KMS-11 (cell line): ENCODE data around the gene BATF2.
A peak's percentile ranks its signal among the peaks of the same experiment; 100 is the strongest.

ENCODE experiments used
- H2AFZ ChIP-seq: fragments of 200-600 bp; sonication (generic); 2 replicates; pipeline ENCODE4 v1.6.1; 2016; ENCODE audit warnings: antibody characterized with exemption, mixed run types, low read depth
- H3K27ac ChIP-seq: fragments of 200-600 bp; sonication (generic); 2 replicates; pipeline ENCODE4 v1.6.1; 2016; ENCODE audit warnings: mild to moderate bottlenecking, mixed run types
- H3K27me3 ChIP-seq: fragments of 200-600 bp; sonication (generic); 2 replicates; pipeline ENCODE4 v1.6.1; 2017; ENCODE audit warnings: mild to moderate bottlenecking, low read depth, mixed run types, moderate library complexity; ENCODE audit not compliant: insufficient read depth
- H3K36me3 ChIP-seq: fragments of 200-600 bp; sonication (generic); 2 replicates; pipeline ENCODE4 v1.6.1; 2017; ENCODE audit warnings: mild to moderate bottlenecking, mixed run types; ENCODE audit not compliant: insufficient read depth
- H3K4me1 ChIP-seq: fragments of 200-600 bp; sonication (generic); 2 replicates; pipeline ENCODE4 v1.6.1; 2016; ENCODE audit warnings: mild to moderate bottlenecking, low read depth, mixed run types; ENCODE audit not compliant: poor library complexity, severe bottlenecking
- H3K4me2 ChIP-seq: fragments of 200-600 bp; sonication (generic); 2 replicates; pipeline ENCODE4 v1.7.0; 2016; ENCODE audit warnings: mild to moderate bottlenecking, mixed run types
- H3K4me3 ChIP-seq: fragments of 200-600 bp; sonication (generic); IDR thresholded peaks from 2 replicates; pipeline ENCODE4 v1.6.1; 2017; ENCODE audit warnings: low read depth, low read length, mixed read lengths; ENCODE audit not compliant: insufficient read depth
- H3K79me2 ChIP-seq: fragments of 200-600 bp; sonication (generic); 2 replicates; pipeline ENCODE4 v1.6.1; 2016; ENCODE audit warnings: low read depth, mixed run types; ENCODE audit not compliant: insufficient read depth
- H3K9ac ChIP-seq: fragments of 200-600 bp; sonication (generic); 2 replicates; pipeline ENCODE4 v1.6.1; 2016; ENCODE audit warnings: mild to moderate bottlenecking, mixed run types
- H4K20me1 ChIP-seq: fragments of 200-600 bp; sonication (generic); 2 replicates; pipeline ENCODE4 v1.6.1; 2016; ENCODE audit warnings: mild to moderate bottlenecking, mixed run types; ENCODE audit not compliant: insufficient read depth
- TF ChIP-seq, protein P1 (sequence below): fragments of 200-600 bp; sonication (generic); conservative IDR thresholded peaks from 2 replicates; pipeline ENCODE4 v1.6.1; 2017; ENCODE audit warnings: low read depth, mild to moderate bottlenecking, antibody characterized with exemption, low read length, moderate library complexity, mixed read lengths

The BATF2 gene

DNA sequence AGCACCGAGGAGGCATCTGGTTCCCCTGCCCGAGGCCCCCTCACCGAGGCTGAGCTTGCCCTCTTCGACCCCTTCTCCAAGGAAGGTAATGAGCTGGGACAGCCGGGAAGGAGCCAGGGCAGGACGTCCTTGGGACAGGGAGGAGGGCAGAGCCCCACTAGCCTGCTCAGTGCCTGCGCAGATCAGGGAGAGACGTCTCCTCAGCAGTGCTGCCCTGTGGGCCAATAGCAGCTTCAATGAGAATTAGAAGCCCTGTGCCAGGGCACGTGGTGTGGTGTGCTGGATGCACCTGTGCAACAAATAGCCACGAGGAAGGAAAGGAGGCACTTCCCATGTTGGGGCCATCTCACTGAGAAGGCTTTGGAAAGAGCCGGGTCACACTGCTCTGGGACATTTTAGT lies 38.8 kb upstream of the BATF2 start:
- Histone ChIP-seq H3K9ac (no peak overlapping the region), H3K27ac (no peak overlapping the region), H2AFZ (no peak overlapping the region), H3K4me1 (peaks cover 10% of the 10 kb centered on the region), H3K4me2 (no peak overlapping the region), H3K36me3 (no peaks in the 10 kb centered on the region), H4K20me1 (no peaks in the 10 kb centered on the region), H3K27me3 (no peaks in the 10 kb centered on the region), H3K79me2 (no peaks in the 10 kb centered on the region), H3K4me3 (no peak overlapping the region)
- TF ChIP-seq, protein P1, sequence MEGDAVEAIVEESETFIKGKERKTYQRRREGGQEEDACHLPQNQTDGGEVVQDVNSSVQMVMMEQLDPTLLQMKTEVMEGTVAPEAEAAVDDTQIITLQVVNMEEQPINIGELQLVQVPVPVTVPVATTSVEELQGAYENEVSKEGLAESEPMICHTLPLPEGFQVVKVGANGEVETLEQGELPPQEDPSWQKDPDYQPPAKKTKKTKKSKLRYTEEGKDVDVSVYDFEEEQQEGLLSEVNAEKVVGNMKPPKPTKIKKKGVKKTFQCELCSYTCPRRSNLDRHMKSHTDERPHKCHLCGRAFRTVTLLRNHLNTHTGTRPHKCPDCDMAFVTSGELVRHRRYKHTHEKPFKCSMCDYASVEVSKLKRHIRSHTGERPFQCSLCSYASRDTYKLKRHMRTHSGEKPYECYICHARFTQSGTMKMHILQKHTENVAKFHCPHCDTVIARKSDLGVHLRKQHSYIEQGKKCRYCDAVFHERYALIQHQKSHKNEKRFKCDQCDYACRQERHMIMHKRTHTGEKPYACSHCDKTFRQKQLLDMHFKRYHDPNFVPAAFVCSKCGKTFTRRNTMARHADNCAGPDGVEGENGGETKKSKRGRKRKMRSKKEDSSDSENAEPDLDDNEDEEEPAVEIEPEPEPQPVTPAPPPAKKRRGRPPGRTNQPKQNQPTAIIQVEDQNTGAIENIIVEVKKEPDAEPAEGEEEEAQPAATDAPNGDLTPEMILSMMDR: no peak

DNA sequence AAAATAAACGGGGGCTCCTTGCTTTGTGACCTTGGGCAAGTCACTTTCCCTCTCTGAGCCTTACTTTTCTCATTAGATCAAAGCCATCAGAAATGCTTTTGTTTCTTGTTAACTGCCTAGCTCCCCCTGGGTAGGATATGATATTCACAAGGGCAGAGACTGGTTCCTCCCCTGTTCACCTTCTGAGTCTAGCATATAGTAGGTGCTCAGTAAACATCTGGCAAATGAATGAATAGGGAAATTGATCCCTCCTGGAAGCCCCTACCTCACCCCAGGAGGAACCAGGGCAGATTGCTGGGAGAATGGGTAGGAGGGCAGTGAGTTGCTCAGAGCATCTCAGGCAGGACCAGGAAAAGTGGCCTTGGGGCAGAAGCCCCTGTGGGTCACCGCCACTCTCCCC lies 37.7 kb upstream of the BATF2 start:
- Histone ChIP-seq H3K27me3 (no peaks in the 10 kb centered on the region), H2AFZ (no peak overlapping the region), H3K4me1 (no peaks in the 10 kb centered on the region), H3K4me2 (no peak overlapping the region), H3K36me3 (no peaks in the 10 kb centered on the region), H3K79me2 (no peaks in the 10 kb centered on the region), H4K20me1 (no peaks in the 10 kb centered on the region), H3K9ac (no peak overlapping the region), H3K27ac (no peak overlapping the region), H3K4me3 (no peak overlapping the region)
- TF ChIP-seq, protein P1: no peak

DNA sequence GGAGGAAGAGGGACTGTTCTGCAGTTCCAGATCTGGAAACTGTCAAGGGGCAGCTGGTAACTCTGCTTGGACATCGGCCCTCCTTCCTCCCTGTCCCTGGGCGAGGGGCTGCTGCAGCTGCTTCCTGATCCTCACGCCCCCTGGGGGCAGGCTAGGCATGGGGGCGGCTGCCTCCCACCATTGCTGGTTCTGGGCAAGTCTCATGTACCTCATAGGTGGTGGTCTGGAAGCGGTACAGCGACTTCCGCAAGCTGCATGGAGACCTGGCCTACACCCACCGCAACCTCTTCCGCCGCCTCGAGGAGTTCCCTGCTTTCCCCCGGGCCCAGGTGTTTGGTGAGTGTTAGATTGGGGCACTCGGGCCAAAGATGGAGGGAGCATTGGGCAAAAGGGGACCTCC lies 35.4 kb upstream of the BATF2 start:
- Histone ChIP-seq H4K20me1 (no peaks in the 10 kb centered on the region), H3K36me3 (no peaks in the 10 kb centered on the region), H3K4me1 (peaks cover 11% of the 10 kb centered on the region), H3K4me3 (no peak overlapping the region), H3K27ac (no peak overlapping the region), H3K4me2 (no peak overlapping the region), H3K27me3 (no peaks in the 10 kb centered on the region), H2AFZ (no peak overlapping the region), H3K9ac (no peak overlapping the region), H3K79me2 (no peaks in the 10 kb centered on the region)
- TF ChIP-seq, protein P1: no peak

DNA sequence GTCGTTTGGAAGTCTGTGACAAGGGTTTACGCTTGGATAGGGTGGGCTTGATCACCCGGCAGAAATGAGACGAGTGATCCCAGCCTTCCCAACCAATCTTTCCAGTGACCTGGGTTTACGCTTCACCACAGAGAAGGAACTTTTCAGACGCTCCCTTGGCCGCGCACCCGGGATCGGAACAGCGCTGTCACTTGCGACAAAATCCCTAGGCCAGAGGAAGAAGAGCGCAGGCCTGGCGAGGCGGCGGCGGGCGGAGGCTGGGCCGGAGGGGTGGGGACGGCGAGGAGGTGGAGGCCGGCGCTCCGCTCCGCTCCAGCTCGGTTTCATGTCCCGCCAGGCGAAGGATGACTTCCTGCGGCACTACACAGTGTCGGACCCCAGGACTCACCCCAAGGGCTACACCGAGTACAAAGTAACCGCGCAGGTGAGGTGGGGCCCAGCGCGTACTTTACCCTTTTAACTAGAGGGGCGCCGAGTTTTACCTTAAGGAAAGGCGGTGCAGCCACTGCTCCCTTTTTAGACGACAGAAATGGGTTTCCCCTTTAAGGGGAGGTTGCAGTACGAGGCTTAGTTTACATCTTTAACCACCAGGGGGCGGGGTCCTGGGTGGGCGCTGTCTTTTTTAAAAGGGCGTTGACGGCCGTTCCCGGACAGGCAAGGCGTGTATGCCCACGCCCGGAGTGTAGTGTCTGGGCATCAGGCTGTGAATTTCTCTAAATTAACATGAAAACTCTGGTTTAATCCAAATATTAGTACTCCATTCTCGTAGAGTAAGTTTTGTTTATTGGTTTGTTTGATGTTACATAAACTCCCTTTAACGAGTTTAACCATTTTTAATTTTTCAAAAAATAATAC lies 30.7 kb upstream of the BATF2 start, which contains the start of gene SNX15:
Gene SNX15 (plus strand): TSS at position 227 of the 855 bp plus-strand sequence. CDS start 99 bp downstream, at position 326.
- TF ChIP-seq, protein P1: peak; percentile 74

More for the DNA sequence above, 30.7 kb upstream of the BATF2 start, which contains the start of gene SNX15:
- Histone ChIP-seq H3K27ac (peak within 1 kb of the TSS; percentile 60), H4K20me1 (no peaks in the 10 kb centered on the region), H3K4me1 (peaks cover 16% of the 10 kb centered on the region), H3K27me3 (no peaks in the 10 kb centered on the region), H3K9ac (peak within 1 kb of the TSS; percentile 62; the same call in 1 of the 2 replicates), H2AFZ (peak within 1 kb of the TSS; percentile 61), H3K4me3 (no peak within 1 kb of the TSS), H3K36me3 (no peaks in the 10 kb centered on the region), H3K4me2 (peak within 1 kb of the TSS; percentile 91), H3K79me2 (no peaks in the 10 kb centered on the region)
